HepG2 (cell line): ENCODE measurements around the gene MRPL51. TPM values are rescaled to one million over a fixed set of nuclear protein-coding genes. Genes with fewer than 3 reads are reported as not detected.
A peak's percentile ranks its signal among the peaks of the same experiment; 100 is the strongest.

Experiments
- CSRNP1 ChIP-seq: sonication (generic); formaldehyde crosslinking; IDR thresholded peaks from 2 replicates; pipeline ENCODE4 v1.8.1; 2023; ENCODE audit warnings: mild to moderate bottlenecking, missing genetic modification reagents
- CTCF ChIP-seq: sonication (generic); formaldehyde crosslinking; IDR thresholded peaks from 2 replicates; pipeline ENCODE4 v1.5.0; 2020; ENCODE audit warnings: mild to moderate bottlenecking, missing genetic modification reagents, moderate library complexity
- FOXM1 ChIP-seq: sonication (generic); formaldehyde crosslinking; IDR thresholded peaks from 2 replicates; pipeline ENCODE4 v1.5.0; 2020; ENCODE audit warnings: missing genetic modification reagents
- FOXO1 ChIP-seq: sonication (generic); formaldehyde crosslinking; IDR thresholded peaks from 2 replicates; pipeline ENCODE4 v1.4.0; 2020; ENCODE audit warnings: missing genetic modification reagents
- KLF16 ChIP-seq, 2 experiments: sonication (generic) in 1 of 2; formaldehyde crosslinking in 1 of 2; IDR thresholded peaks; 2 replicates each; pipeline versions ENCODE4 v1.6.1 to v1.8.0; 2016 to 2023; ENCODE audit warnings: missing genetic modification reagents in 2 of 2, missing compliant biosample characterization in 1 of 2
- KLF9 ChIP-seq: IDR thresholded peaks from 2 replicates; pipeline ENCODE4 v1.6.1; 2016; ENCODE audit warnings: low read depth
- SNAPC2 ChIP-seq: sonication (generic); formaldehyde crosslinking; IDR thresholded peaks from 2 replicates; pipeline ENCODE4 v1.8.1; 2022; ENCODE audit warnings: mild to moderate bottlenecking, missing genetic modification reagents
- SP4 ChIP-seq: sonication (generic); formaldehyde crosslinking; IDR thresholded peaks from 2 replicates; pipeline ENCODE4 v1.8.1; 2023; ENCODE audit warnings: mild to moderate bottlenecking, missing genetic modification reagents
- ZBTB42 ChIP-seq: sonication (generic); formaldehyde crosslinking; IDR thresholded peaks from 2 replicates; pipeline ENCODE4 v1.5.0; 2020; ENCODE audit warnings: mild to moderate bottlenecking, missing genetic modification reagents
- ZBTB43 ChIP-seq: sonication (generic); formaldehyde crosslinking; conservative IDR thresholded peaks from 2 replicates; pipeline ENCODE4 v1.4.0; 2020; ENCODE audit warnings: missing genetic modification reagents
- ZNF263 ChIP-seq: sonication (generic); formaldehyde crosslinking; IDR thresholded peaks from 2 replicates; pipeline ENCODE4 v1.4.0; 2020; ENCODE audit warnings: missing genetic modification reagents
- ZNF501 ChIP-seq: sonication (generic); formaldehyde crosslinking; IDR thresholded peaks from 2 replicates; pipeline ENCODE4 v1.5.1; 2020; ENCODE audit warnings: mild to moderate bottlenecking, moderate library complexity, missing genetic modification reagents
- ZNF530 ChIP-seq: sonication (generic); formaldehyde crosslinking; IDR thresholded peaks from 2 replicates; pipeline ENCODE4 v1.5.0; 2020; ENCODE audit warnings: low read depth, mild to moderate bottlenecking, missing genetic modification reagents
- polyA plus RNA-seq, 8 experiments: library from polyadenylated mRNA; depleted of rRNA in 3 of 8; stranded (reverse) in 7 of 8; unstranded in 1 of 8; fragments of >200 nt; fragmentation: Illumina TruSeq in 4 of 8; extraction: Trizol in 4 of 8; gene quantifications; 2 replicates each; pipeline versions ENCODE4 v1.2.1 to v1.2.3, GENCODE V29; 2011 to 2016; ENCODE audit warnings: low read depth in 4 of 8, missing spikeins in 1 of 8, mixed read lengths in 1 of 8; ENCODE audit not compliant: insufficient read depth in 1 of 8
- total RNA-seq, 5 experiments: library from RNA; depleted of rRNA; stranded (reverse); fragments of >200 nt; fragmentation: Illumina TruSeq; extraction: Trizol; gene quantifications; 2 replicates each; pipeline ENCODE4 v1.2.3, GENCODE V29; 2016; ENCODE audit warnings: low read depth in 1 of 5
- TF ChIP-seq, protein P1 (sequence below): sonication (generic); formaldehyde crosslinking; IDR thresholded peaks from 2 replicates; pipeline ENCODE4 v1.4.0; 2020; ENCODE audit warnings: missing genetic modification reagents, borderline replicate concordance
- TF ChIP-seq, protein P2 (sequence below): IDR thresholded peaks from 2 replicates; pipeline ENCODE4 v1.6.1; 2016; ENCODE audit warnings: missing compliant biosample characterization, missing genetic modification reagents, borderline replicate concordance
- TF ChIP-seq, protein P3 (sequence below): IDR thresholded peaks from 2 replicates; pipeline ENCODE4 v1.6.1; 2016
- TF ChIP-seq, protein P4 (sequence below): sonication (generic); formaldehyde crosslinking; IDR thresholded peaks from 2 replicates; pipeline ENCODE4 v1.8.0; 2022; ENCODE audit warnings: mild to moderate bottlenecking, missing genetic modification reagents

MRPL51 gene
- total and polyA plus RNA-seq, 2 of the 13 experiments (the other 11 are each of a cell fraction or from before 2014, with no cell fraction given): 64.8 to 278 TPM

- no peak; the same call in 1 of the 2 replicates for TF ChIP-seq FOXM1 (CRISPR knock-in tag)
- TF ChIP-seq, protein P1, sequence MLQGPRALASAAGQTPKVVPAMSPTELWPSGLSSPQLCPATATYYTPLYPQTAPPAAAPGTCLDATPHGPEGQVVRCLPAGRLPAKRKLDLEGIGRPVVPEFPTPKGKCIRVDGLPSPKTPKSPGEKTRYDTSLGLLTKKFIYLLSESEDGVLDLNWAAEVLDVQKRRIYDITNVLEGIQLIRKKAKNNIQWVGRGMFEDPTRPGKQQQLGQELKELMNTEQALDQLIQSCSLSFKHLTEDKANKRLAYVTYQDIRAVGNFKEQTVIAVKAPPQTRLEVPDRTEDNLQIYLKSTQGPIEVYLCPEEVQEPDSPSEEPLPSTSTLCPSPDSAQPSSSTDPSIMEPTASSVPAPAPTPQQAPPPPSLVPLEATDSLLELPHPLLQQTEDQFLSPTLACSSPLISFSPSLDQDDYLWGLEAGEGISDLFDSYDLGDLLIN (CRISPR knock-in tag): no peak
- peak; percentile 31; the same call in 1 of the 2 replicates for TF ChIP-seq KLF9 (CRISPR knock-in tag)
- TF ChIP-seq FOXO1 (CRISPR knock-in tag): no peak; the same call in 1 of the 2 replicates
- TF ChIP-seq, protein P2, sequence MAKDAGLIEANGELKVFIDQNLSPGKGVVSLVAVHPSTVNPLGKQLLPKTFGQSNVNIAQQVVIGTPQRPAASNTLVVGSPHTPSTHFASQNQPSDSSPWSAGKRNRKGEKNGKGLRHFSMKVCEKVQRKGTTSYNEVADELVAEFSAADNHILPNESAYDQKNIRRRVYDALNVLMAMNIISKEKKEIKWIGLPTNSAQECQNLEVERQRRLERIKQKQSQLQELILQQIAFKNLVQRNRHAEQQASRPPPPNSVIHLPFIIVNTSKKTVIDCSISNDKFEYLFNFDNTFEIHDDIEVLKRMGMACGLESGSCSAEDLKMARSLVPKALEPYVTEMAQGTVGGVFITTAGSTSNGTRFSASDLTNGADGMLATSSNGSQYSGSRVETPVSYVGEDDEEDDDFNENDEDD (CRISPR knock-in tag): peak; percentile 84; the same call in 1 of the 2 replicates
- TF ChIP-seq ZNF263 (CRISPR knock-in tag): 0 out of 2 replicates have a peak, but pooled peaks have one; percentile 38
- peak; percentile 69; the same call in 1 of the 2 replicates for TF ChIP-seq ZNF501 (CRISPR knock-in tag)
- TF ChIP-seq, protein P3, sequence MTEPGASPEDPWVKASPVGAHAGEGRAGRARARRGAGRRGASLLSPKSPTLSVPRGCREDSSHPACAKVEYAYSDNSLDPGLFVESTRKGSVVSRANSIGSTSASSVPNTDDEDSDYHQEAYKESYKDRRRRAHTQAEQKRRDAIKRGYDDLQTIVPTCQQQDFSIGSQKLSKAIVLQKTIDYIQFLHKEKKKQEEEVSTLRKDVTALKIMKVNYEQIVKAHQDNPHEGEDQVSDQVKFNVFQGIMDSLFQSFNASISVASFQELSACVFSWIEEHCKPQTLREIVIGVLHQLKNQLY (CRISPR knock-in tag): peak; percentile 99
- TF ChIP-seq ZNF530 (CRISPR knock-in tag): no peak
- TF ChIP-seq CTCF (CRISPR knock-in tag): no peak
- TF ChIP-seq, protein P4, sequence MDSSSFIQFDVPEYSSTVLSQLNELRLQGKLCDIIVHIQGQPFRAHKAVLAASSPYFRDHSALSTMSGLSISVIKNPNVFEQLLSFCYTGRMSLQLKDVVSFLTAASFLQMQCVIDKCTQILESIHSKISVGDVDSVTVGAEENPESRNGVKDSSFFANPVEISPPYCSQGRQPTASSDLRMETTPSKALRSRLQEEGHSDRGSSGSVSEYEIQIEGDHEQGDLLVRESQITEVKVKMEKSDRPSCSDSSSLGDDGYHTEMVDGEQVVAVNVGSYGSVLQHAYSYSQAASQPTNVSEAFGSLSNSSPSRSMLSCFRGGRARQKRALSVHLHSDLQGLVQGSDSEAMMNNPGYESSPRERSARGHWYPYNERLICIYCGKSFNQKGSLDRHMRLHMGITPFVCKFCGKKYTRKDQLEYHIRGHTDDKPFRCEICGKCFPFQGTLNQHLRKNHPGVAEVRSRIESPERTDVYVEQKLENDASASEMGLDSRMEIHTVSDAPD (CRISPR knock-in tag): no peak; the same call in 1 of the 2 replicates
- peak; percentile 43; the same call in 1 of the 2 replicates for TF ChIP-seq CSRNP1 (CRISPR knock-in tag)
- TF ChIP-seq ZBTB42 (CRISPR knock-in tag): peak; percentile 29; the same call in 1 of the 2 replicates
- TF ChIP-seq SP4: peak; percentile 51
- TF ChIP-seq ZBTB43 (CRISPR knock-in tag): no peak; the same call in 1 of the 2 replicates
- 0 out of 2 replicates have a peak, but pooled peaks have one; percentile 28 for TF ChIP-seq SNAPC2 (CRISPR knock-in tag)
- TF ChIP-seq KLF16 (CRISPR knock-in tag; IDR thresholded peaks at IDR 0.05): 0 out of 4 replicates have a peak, but pooled peaks of 1 of the 2 experiments have one; percentile 57
Measured at GRCh38 chr12:6533923-6534694, 41.0 kb upstream of the MRPL51 start, which contains the start of gene GAPDH (continued).
